Prostate gland (tissue), 2 donors: ENCODE data around the gene PLEKHM2.

Experiments
- POLR2A ChIP-seq: fragments of 450-650 bp; IDR thresholded peaks from one replicate; pipeline ENCODE4 v1.6.1; 2016; ENCODE audit warnings: antibody characterized with exemption, mild to moderate bottlenecking
- POLR2AphosphoS5 ChIP-seq: sonication (generic); formaldehyde crosslinking; IDR thresholded peaks from one replicate; pipeline ENCODE4 v1.6.1; 2017; ENCODE audit warnings: antibody characterized with exemption
- TF ChIP-seq, protein P1 (sequence below), 4 experiments: fragments of 200-600 bp in 2 of 4; fragments of 450-650 bp in 2 of 4; sonication (generic) in 2 of 4; IDR thresholded peaks; 1 replicate in 3 of 4; 2 replicates in 1 of 4; pipeline ENCODE4 v1.5.1; 2016 to 2019; ENCODE audit warnings: antibody characterized with exemption in 4 of 4, mild to moderate bottlenecking in 2 of 4, moderate library complexity in 2 of 4

DNA sequence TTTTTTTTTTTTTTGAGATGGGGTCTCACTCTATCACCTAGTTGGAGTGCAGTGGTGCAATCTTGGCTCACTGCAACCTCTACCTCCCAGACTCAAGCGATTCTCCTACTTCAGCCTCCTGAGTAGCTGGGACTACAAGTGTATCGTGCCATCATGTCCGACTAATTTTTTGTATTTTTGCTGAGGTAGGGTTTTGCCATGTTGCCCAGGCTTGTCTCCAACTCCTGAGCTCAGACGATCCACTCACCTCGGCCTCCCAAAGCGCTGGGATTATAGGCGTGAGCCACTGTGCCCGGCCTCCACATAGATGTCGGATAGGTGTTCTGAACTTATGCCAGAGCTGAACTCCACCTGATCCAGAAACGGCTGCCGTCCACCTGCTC is 21.1 kb downstream of the PLEKHM2 start:
- TF ChIP-seq, protein P1, sequence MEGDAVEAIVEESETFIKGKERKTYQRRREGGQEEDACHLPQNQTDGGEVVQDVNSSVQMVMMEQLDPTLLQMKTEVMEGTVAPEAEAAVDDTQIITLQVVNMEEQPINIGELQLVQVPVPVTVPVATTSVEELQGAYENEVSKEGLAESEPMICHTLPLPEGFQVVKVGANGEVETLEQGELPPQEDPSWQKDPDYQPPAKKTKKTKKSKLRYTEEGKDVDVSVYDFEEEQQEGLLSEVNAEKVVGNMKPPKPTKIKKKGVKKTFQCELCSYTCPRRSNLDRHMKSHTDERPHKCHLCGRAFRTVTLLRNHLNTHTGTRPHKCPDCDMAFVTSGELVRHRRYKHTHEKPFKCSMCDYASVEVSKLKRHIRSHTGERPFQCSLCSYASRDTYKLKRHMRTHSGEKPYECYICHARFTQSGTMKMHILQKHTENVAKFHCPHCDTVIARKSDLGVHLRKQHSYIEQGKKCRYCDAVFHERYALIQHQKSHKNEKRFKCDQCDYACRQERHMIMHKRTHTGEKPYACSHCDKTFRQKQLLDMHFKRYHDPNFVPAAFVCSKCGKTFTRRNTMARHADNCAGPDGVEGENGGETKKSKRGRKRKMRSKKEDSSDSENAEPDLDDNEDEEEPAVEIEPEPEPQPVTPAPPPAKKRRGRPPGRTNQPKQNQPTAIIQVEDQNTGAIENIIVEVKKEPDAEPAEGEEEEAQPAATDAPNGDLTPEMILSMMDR (IDR thresholded peaks at IDR 0.05), result no peak
- TF ChIP-seq POLR2A, result no peak
- no peak for TF ChIP-seq POLR2AphosphoS5
